ENCODE results near the gene CEP43. TPM values are rescaled to one million over a fixed set of nuclear protein-coding genes. Genes with fewer than 3 reads are reported as not detected.

CEP43 gene
- total RNA-seq, 4 donors from 2014 or later = 28.2 to 37.1 (median 32.7) TPM

DNA sequence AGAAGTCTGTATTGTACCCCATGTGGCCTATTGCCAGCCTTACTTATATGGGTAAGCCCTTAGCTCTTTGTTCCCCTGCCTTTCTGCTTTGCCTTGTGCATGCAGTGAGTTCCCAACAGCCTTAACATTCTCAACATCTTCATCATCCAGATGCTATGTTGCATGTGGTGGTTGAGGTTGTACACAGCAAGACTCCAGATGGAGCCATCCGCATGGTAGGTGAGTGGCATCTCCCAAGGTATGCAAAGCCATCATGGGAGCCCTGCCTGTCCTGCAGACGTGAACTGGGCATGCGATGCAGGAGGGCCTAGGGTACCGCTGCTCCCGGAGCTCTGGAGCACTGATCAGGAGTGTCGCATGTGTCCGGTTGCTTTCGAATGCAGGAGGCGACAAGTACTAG, 16.1 kb downstream of the CEP43 start:
- H3K4me1 ChIP-seq = no peaks in the 10 kb centered on the region
- H3K4me3 ChIP-seq = no peak overlapping the region
- no peak overlapping the region for H3K27ac ChIP-seq
- peaks cover 0 to 52% (median 0%) of the 10 kb centered on the region in 3 donors for H3K36me3 ChIP-seq
- TF ChIP-seq CTCF (IDR thresholded peaks at IDR 0.05) = no peak
- no peak for TF ChIP-seq POLR2A (IDR thresholded peaks at IDR 0.05)
- DNase-seq = no peak
- H3K9me3 ChIP-seq = no peaks in the 10 kb centered on the region
- no peaks in the 10 kb centered on the region for H3K27me3 ChIP-seq

- Histone ChIP-seq H3K36me3 (peaks cover 0 to 30% (median 0%) of the 10 kb centered on the region in 3 donors), H3K9me3 (no peaks in the 10 kb centered on the region), H3K4me3 (no peak overlapping the region), H3K27ac (no peak overlapping the region), H3K27me3 (no peaks in the 10 kb centered on the region), H3K4me1 (no peaks in the 10 kb centered on the region)
- no peak for DNase-seq
- TF ChIP-seq POLR2A (IDR thresholded peaks at IDR 0.05) (no peak), CTCF (IDR thresholded peaks at IDR 0.05) (no peak)
Measured at GRCh38 chr6:167020206-167020605, 21.0 kb downstream of the CEP43 start.

GRCh38 chr6:167027308-167027707, 28.1 kb downstream of the CEP43 start:
- no peak overlapping the region for H3K27ac ChIP-seq
- DNase-seq = no peak
- no peaks in the 10 kb centered on the region for H3K4me1 ChIP-seq
- H3K9me3 ChIP-seq = no peaks in the 10 kb centered on the region
- no peak overlapping the region for H3K4me3 ChIP-seq
- TF ChIP-seq POLR2A (IDR thresholded peaks at IDR 0.05) = no peak
- no peak for TF ChIP-seq CTCF (IDR thresholded peaks at IDR 0.05)
- H3K27me3 ChIP-seq = no peaks in the 10 kb centered on the region
- H3K36me3 ChIP-seq = peaks cover 0 to 58% (median 3%) of the 10 kb centered on the region in 3 donors

DNA sequence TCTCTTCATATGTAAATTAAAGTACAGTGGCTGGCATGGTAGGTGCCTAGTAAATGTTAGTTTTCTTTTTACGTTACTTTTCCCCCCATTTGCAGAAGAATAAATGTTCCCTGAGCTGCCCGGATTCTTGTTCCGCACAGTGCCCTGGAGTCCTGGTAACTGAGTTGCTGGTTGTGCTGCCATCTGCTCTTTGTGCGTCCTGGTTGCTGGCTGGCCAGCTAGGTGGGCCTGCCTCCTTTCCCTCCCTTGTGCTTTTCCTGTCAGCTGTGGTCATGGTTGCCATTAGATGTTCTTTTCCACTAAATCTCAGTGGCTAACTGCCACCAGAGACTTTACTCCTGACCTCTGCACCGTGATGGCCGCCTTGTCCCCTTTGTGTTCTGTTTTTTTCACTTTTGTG, 28.6 kb downstream of the CEP43 start:
- TF ChIP-seq CTCF (IDR thresholded peaks at IDR 0.05) = no peak
- no peak for TF ChIP-seq POLR2A (IDR thresholded peaks at IDR 0.05)
- peaks cover 0 to 56% (median 3%) of the 10 kb centered on the region in 3 donors for H3K36me3 ChIP-seq

GRCh38 chr6:167030222-167031072, 31.2 kb downstream of the CEP43 start:
- no peak for DNase-seq
- TF ChIP-seq CTCF (IDR thresholded peaks at IDR 0.05) (no peak), POLR2A (IDR thresholded peaks at IDR 0.05) (no peak)
- H3K9me3 ChIP-seq = no peaks in the 10 kb centered on the region
- no peak overlapping the region for H3K27ac ChIP-seq
- no peaks in the 10 kb centered on the region for H3K27me3 ChIP-seq
- H3K4me3 ChIP-seq = no peak overlapping the region
- no peaks in the 10 kb centered on the region for H3K4me1 ChIP-seq
- H3K36me3 ChIP-seq = peaks cover 0 to 67% (median 3%) of the 10 kb centered on the region in 3 donors

More for the DNA sequence above, 28.6 kb downstream of the CEP43 start:
- H3K27ac ChIP-seq = no peak overlapping the region
- no peak for DNase-seq
- H3K4me1 ChIP-seq = no peaks in the 10 kb centered on the region
- H3K9me3 ChIP-seq = no peaks in the 10 kb centered on the region
- no peak overlapping the region for H3K4me3 ChIP-seq
- H3K27me3 ChIP-seq = no peaks in the 10 kb centered on the region

Data from Peyer's patch (tissue), 4 donors.